Myocyte (in vitro differentiated cells): ENCODE data around the gene NUDT4. TPM values are rescaled to one million over a fixed set of nuclear protein-coding genes. Genes with fewer than 3 reads are reported as not detected.
A peak's percentile ranks its signal among the peaks of the same experiment; 100 is the strongest.
"Not testable (repeated sequence)": the region's sequence is repeated elsewhere in the genome, so short reads cannot be mapped to it uniquely, and the experiment has no call there.

Experiments used
- DNase-seq: peaks from one replicate; pipeline ENCODE4 v3.0.0-alpha.2; 2012; ENCODE audit warnings: low read depth
- total RNA-seq: library from RNA; depleted of rRNA; stranded (reverse); fragments of >200 nt; gene quantifications from 2 replicates; pipeline ENCODE4 v1.2.3, GENCODE V29; 2014

Gene NUDT4
- total RNA-seq, 1 donor from 2014 or later: 83.7 TPM

DNA sequence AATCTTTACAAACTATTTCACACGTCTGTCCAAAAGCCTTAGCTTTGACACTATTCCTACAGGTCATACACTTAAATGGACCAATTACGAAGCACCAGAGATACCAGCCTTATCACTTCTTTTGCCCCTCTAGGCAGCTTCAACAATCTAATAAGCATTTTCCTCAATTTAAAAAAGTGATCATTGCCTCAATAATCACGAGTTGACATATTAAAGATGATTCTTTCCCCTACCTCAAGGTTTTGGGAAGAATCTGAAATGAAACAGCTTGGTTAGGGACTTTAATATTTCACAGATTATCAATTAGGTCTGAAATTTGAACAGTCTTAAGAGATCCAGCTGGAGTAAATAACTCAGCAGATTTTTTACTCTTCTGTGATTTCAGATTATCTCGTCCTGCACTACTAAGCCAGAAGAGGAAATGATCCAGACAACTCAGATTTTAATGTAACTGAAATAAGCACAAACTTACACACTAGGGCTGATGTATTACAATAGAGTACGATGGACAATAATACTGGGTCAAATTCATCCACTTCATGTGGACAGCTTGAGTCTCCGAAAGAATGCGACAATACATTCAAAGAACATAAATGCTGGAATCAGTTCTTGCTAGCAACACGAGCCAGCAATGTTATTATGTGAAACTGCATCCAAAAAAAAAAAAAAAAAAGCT is 48.1 kb downstream of the NUDT4 start:
- no peak for DNase-seq

DNA sequence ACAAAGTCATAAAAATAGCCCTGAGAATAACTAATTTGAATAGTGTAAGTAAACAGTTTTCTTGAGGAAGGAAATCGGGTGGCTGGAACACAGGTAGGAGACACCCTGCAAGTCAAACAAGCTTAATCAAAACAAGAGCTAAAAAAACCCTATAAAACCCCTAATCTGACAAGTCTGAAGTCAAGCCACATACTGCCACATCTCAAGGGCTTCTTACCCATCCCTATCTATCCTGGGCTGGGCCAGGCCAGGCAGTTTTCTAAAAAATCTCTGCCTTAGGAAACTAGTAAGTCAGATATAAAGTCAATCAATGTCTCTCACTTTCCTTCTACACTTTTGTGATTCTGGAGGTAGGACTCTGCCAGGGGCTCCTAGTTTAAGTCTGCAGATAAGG is 48.7 kb downstream of the NUDT4 start:
- DNase-seq: no peak

DNA sequence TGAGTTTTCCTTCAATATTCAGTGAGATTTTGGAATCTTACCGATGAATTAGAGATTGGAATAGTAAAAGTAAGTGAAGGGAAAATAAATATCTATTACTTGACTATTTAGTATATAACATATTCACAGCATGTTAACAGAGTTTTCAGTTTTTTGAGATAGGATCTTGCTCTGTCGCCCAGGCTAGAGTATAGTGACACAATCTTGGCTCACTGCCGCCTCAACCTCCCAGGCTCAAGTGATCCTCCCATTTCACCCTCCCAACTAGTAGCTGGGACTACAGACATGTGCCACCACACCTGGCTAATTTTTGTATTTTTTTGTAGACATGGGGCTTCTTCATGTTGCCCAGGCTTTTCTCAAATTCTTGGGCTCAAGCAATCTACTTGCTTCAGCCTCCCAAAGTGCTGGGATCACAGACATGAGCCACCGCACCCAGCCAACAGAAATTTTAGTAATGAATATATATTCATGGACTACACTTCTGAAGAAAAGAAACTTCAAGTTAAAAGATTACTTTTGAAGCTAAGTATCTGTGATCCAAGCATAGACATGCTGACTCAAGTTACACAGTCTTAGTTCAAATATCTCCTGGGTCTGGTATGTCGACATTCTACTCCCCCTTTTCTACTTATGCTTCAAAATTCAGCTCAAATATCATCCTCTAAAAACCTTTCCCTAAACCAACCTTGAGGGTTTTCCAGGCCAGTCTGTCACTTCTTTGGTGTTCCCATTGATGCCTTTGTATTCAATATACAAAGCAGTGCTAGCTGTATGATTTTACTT is 50.2 kb downstream of the NUDT4 start:
- DNase-seq: no peak

DNA sequence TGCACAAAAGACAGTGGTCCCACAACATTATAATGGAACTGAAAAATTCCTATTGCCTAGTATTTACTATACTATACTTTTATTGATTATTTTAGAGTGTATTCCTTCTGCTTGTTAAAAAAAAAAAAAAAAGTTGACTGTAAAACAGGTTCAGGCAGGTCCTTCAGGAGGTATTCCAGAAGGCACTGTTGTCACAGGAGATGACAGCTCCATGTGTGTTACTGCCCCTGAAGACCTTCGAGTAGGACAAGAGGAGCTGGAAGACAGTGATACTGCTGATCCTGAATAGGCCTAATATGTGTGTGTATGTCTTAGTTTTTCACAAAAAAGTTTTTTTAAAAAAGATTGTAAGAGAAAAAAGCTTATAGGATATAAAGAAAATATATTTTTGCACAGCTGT is 51.7 kb downstream of the NUDT4 start:
- no peak for DNase-seq

DNA sequence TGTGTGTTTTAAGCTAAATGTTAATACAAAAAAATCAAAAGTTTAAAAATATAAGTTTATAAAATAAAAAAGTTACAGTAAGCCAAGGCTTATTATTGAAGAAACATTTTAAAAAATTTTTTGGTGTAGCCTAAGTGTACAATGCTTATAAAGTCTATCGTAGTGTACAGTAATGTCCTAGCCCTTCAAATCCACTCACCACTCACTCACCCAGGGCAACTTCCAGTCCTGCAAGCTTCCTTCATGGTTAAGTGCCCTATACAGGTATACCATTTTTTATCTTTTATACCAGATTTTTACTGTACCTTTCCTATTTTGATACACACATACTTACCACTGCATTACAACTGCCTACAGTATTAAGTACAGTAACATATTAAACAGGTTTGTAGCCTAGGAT is 52.1 kb downstream of the NUDT4 start:
- no peak for DNase-seq

DNA sequence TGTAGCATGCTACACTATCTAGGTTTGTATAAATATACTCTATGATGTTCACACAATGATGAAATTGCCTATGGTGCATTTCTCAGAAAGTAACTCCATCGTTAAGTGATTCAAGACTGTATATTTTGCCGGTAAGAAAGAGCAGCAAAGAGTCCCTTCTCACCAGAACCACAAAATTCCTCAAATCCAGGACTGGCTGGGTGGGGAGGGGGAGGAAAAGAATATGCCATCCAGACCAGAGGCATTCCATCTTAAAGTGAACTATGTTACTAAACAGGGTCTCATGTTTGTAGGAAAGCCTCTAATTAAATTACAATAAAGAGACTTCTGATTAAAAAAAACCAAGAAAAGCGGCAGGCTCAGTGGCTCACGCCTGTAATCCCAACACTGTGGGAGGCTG is 52.6 kb downstream of the NUDT4 start:
- DNase-seq: no peak

DNA sequence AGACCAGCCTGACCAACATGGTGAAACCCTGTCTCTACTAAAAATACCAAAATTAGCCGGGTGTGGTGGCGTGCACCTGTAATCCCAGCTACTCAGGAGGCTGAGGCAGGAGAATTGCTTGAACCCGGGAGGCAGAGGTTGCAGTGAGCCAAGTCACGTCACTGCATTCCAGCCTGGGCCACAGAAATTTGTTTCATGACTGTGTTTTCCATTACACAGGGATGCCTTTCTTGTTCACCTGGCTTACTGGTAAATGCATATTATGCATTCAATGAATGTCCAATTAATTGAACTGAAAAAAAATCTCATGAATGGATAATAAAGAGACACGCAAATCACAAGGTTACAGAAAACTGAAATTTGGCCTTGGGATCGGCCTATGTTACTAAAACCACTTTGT is 54.3 kb downstream of the NUDT4 start:
- DNase-seq: not testable (repeated sequence)

DNA sequence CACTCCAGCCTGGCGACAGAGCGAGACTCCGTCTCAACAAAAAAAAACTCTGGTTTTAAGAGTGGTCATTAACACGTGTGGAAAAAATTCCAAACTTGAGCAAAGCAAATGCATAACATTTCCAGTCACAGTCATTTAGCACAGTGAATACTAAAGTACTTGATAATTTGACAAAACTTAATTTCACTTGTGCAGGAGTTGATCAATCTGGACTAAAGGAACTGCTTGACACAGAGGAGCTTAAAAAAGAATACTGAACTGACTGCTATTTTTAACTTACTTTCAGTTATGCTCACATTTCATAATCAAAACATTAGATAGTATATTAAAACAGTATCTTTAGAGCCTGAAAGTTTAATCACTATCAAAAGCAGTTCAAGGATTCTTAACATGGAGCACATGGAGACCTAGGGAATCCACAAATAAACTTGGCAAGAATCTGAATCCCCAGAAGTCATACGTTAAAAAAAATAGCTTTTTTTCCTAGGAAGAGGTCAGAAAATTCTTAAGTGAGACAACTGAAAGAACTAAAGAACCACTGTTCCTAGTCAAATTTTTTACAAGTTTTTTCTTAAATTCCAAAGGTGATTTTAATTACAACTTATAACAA is 56.6 kb downstream of the NUDT4 start:
- no peak for DNase-seq

DNA sequence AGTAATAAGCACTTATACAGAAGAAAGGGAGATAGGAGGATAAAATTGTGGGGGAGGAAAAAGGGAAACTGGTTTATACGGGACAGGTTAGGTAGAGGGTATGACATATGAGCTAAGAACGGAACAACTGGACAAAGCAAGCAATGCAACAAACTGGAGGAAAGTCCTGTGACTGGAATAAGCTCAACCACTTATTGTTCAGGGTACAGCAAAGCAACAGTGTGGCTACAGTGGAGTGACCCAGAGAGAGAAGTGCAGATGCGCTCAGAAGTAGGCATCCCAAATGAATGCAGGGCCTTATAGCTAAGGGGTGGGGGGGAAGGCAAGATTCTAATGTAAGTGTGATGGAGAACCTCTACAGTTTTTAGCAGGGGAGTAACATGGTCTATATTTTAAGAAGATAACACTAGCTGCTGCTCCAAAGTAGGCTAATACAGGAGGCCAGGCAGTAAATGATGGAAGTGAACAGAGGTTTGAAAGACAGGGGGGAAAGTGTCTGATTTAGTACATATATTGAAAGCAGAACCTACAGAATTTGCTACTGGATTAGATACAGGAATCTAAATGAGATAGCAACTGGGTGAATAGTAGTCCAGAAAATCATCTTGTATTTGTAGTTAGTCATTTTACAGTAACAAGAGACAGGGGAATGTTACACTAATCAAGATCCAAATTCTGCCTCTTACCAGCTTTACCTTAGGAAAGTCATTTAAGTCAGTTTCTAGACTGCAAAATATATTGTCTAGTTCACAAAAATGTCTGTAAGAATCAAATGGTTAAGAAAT is 60.7 kb downstream of the NUDT4 start:
- DNase-seq: no peak

DNA sequence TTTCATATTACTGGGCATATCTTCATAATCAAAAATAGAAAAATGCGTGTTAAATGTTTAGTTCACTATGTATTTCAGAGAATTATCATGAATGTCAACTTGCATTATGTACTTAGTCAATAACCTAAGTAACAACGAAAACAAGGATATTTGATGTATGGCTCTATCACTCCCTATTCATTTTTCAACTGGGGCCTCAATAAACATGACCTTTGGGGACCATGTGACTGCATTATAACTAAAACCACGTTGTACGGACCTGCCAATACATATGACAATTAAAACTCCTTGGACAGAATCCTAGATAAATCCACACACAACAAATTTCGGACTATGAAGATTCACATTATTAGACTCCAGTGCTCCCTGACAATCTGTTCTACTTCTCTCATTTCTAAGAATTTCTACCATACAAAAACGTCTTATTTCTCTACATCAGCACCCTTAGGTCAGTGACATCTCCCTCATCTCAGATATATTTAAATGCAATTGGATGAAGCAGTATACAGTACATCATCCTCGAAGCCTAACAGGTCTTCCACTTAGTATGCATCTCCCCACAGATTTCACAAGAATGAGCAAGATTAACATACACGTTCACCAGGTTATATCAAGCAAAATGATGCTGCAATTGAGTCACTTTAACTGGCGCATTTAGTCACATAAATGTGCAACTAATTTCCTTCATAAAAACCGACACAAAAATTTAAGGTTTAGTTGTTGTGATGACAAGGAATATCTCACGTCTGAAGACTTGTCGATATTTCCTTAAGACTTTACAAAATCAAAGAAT is 62.5 kb downstream of the NUDT4 start:
- no peak for DNase-seq

DNA sequence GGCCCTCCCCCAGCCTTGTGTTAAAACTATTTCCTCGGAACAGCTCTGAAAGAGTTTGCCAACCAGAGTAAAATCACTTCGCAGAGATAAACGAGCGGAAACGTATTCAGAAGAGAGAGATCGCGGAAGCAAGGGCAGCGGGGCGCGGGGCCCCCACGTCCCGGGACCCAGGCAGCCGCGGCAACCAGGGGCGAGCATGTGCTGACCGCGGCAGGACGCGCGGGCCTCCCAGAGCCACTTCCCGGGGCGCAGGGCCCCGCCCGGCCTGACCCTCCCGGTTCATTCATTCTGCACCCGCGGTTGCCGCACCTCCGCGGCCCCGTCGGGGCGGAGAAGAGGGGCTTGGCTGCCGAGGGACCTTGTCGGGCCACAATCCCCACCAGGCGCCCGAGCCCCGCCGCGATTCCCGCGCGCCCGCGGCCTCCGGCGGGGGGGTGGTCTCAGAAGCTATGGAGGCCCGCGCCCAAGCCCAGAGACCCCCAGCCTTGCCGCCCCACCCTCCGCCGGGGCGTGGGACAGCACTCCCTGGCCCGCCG is 63.4 kb downstream of the NUDT4 start:
- peak; percentile 24 for DNase-seq

DNA sequence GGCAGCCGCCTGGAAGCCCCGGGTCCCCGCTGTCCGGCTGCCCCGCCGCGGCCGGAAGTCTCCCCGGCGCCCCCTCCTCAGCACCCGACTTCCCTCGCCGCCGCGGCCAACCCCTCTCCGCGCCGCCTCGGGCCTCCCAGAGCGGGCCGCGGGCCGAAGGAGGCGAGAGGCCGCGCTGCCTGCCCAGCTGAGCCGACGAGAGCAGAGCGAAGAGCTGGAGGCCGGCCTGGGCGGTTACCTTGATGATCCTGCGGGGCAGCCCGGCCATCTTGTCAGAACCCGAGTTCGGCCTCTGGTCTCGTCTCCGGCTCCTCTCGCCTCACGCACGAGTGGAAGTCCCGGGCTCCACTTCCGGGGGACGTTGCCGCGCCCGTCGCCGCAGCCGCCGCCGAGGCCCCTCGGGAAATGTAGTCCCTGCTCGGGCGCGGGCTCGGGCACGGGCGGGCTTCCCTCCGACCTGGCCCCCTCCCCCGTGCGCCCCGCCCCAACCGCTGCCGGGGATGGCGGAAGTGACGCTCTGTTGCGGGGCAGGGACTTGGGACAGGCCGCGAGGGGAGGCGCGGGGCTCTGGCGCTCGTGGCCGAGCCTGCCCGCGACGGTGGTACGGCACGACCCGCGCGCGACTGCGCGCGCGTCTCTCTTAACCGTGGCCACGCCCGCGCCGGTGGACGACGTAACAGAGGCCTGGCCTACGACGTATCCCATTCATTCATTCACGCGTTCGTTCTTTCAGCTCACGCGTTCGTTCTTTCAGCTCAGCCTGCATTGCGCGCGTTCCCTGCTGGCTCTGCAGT is 64.1 kb downstream of the NUDT4 start, which contains the start of gene UBE2N:
Gene UBE2N, minus strand, starts transcription at position 331 of the 794 bp plus-strand sequence. Its CDS starts 63 bp downstream, at position 268.
- DNase-seq: peak; percentile 96

DNA sequence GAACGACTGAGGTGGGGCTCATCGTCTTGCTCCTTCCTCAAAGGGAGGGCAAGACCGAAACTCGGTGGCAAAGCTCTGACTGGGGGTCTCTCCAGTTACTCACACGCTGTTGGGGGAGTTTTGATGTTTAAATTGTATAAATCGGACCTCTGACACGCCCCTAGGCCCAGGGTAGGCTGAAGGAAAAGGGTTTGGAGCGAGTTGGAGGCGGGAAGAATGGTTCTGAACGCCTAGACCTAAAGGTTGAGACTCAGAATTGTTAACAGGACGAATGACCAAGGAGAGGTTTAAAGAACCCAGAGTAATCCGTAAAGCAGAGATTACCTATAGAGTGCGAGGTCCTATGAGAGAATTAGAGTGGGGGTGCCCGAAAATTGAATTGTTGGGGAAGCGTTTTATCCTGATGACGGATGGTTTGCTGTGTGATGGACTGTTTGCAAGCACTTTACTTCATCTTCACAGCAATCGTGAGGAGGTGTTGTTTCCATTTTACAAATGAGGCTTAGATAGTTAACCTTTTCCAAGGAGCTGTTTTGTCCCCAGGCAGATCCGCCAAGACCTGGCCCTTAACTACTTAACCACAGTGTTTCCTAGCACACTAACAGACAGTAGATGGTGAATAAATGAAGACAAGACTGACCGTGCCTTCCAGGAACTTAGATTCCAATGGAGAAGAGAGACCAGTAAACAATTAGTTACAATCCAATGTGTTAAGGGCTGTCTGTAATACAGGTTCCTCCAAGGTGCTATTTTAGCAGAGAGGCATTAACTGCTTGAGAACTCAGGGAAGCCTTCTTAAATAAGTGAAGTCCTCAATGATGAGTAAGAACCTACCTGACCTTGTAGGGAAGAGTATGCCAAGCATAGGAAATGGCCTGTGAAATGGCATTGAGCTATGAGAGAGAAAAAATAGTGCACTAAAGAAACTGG is 65.0 kb downstream of the NUDT4 start:
- no peak for DNase-seq

DNA sequence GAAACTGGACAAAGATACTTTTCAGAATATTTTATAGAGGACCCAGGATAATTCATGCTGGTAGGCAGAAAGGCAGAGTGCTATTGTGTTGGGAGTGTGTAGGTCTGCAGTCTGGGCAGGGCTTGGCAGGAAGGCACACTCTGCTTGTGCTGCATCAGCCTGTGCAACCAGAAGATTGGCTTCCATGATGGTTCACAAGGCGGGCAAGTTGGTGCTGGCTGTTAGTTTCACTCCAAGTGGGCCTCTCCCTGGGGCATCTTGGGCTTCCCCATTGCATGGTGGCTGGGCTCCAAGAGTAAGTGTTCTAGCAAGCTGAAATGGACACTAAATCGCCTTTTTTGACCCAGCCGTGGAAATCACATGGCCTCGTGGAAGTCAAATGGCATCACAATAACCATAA is 65.9 kb downstream of the NUDT4 start:
- no peak for DNase-seq

DNA sequence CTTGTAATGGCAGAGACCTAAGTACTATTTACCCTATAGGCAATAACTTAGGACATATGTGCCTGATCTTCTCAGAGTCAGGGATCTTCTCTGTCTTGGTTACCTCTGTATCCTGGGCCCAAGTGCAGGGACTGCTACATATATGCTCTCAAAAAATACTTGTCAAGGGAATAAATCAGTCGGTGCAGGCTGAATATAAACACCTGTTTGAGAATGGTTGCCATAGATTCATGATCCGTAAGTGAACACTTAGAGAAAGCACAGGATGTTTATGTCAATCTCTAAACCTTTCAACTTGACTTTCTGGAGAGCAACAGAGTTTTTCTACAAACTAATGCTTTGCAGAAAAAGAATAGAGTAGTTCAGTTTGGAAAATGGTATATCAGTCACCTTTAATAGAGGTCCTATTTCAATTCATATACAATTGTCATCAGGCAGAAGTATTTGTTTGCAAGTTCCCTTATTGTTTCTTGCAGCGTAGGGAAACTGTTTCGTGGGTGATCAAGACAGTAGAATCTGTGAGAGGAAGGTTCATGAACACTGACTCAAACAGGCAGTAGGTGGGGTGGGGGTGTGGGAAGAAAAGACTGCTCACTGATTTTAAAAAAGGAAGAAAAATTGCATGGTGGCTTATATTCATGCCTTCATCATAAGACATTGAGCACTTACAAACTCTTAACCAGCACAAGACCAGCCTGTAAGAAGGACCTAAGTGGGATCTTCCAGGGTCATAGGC is 70.0 kb downstream of the NUDT4 start:
- no peak for DNase-seq

DNA sequence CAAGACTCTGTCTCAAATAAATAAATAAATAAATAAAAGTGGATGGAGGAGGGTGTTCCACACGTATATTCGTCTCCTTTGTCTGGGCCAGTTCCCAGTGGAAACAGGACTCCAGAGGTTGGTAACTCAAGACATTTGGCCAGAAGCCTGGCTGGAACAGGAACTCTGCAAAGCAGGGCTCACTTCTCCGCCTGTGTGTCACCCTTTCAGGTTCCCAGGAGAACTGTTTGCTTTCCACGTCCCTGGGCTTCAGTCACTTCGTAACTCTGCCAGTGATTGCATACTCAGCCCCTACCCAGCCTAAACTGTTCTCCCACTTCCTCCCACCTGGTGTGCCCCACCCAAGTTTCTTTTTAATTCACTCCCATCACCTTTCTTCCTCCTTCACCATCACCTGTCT is 71.1 kb downstream of the NUDT4 start:
- no peak for DNase-seq

DNA sequence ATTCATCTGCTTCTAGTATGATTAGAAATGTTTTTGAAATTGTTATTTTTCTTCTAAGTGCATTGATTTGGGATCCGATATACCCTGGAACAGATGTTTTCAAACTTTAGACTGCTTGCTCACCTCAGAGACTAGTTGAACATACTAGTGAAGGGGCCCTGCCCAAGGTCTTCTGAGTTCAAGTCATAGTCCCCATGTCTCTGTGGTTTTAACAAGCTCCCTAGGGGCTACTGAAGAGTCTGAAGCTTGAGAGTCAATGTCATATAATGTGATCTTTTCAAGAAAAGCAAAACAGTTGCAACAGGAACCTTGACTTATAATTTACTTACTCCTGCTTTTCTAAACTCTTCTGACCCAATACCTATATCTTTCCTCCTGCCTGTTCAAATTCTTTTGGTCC is 71.6 kb downstream of the NUDT4 start:
- DNase-seq: no peak
